Measurements from ENCODE around the gene DMBT1.

DMBT1 gene

DNA sequence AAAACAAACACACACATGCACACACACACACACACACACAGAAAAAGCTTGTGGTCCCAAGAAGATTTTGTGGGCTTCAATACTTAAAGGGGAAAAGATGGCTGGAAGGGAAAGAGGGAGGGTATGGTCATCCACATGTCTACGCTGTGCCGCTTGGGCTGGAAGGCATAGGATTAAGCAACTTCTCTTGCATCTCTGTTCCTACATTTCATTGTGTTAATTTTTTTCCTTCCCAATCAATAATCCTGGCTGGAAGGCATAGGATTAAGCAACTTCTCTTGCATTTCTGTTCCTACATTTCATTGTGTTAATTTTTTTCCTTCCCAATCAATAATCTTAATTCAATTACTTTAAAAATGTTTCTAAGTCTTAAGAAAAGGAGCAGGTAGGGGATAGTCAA, 108.5 kb downstream of the DMBT1 start:
- no peak for DNase-seq (ENCODE audit: low read depth in 2 of 3, low spot score in 1 of 3)

DNA sequence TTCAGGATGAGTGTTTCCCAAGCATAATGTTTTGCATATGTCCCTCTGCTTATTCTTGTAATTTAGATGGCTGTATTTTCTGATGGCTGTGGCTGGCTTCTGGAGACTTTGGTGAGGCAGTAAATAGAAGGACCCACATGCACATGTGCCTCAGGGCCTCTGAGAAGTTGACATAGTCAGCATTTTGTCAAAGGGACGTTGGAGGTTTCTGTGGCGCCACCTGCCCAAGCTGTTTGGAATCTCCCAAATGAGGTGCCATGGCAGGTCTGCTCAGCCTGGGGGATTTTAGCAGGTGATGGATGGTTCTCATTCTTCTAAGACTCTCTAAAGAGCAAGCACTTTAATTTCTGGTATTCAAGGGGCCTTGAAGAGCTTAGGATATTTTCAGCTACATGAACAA, 109.3 kb downstream of the DMBT1 start:
- DNase-seq (ENCODE audit: low read depth in 2 of 3, low spot score in 1 of 3): no peak

- DNase-seq (ENCODE audit: low read depth in 2 of 3, low spot score in 1 of 3): no peak
These were observed 110.8 kb downstream of the DMBT1 start for GRCh38 chr10:122671355-122671754.

- DNase-seq (ENCODE audit: low read depth in 2 of 3, low spot score in 1 of 3): no peak
These were observed 112.1 kb downstream of the DMBT1 start for GRCh38 chr10:122672655-122673054.

GRCh38 chr10:122673269-122673668, 112.7 kb downstream of the DMBT1 start:
- DNase-seq (ENCODE audit: low read depth in 2 of 3, low spot score in 1 of 3): no peak

DNA sequence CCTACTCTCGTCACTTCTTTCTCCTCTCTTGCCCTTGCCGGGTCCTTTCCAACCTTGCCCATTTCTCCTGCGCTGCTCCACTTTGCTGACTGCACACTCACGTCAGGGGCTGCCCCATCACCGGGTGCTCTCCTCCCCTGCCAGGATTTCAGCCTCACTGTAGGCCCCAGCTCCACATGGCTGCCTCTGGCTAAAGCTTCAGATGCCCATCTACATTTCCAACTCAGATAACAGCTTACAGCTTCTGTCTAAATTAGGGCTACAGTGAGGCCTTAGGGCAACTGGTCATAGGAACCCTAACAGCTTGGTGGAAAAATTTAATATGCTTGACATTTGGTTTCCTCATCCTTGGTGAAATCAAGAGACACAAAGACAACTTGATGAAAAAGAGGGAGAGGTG, 113.2 kb downstream of the DMBT1 start:
- no peak for DNase-seq (ENCODE audit: low read depth in 2 of 3, low spot score in 1 of 3)

DNA sequence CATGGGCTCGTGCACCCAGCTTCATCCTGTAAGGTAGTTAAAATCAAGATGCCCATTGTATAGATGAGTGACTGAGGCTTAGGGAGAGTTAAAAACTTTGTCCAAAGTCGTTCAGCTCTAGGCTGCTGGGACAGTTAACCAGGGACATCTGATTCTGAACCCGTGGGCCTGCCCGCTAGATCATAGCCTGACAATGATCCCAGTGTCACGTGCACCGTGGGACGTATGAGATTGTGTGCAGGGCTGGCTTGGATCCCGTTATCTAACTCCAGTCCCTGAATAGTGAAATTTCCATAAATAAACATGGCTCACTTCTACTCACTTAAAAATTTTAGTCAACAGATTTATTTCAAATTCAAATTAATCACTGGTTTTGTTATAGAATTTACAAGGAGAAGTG, 114.2 kb downstream of the DMBT1 start:
- no peak for DNase-seq (ENCODE audit: low read depth in 2 of 3, low spot score in 1 of 3)

DNA sequence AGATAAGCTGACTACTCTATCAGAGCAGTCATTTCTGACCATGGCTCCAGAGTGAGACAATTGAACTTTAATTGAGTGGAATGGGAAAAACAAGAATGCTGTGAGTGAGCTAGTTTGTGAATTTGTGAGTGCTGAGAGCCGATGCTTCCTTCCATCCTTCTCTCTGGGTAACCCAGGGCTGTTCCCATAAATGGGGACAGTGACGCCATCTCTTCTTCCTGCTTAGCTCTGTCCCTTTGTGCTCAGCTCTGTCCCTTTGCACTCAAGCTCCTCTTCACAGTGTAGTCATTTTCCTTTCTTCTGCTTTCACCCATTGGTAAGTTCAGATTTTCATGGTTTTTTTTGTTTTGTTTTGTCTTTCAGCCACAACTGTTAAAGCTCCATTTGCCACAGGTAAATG, 114.7 kb downstream of the DMBT1 start:
- DNase-seq (ENCODE audit: low read depth in 2 of 3, low spot score in 1 of 3): no peak

DNA sequence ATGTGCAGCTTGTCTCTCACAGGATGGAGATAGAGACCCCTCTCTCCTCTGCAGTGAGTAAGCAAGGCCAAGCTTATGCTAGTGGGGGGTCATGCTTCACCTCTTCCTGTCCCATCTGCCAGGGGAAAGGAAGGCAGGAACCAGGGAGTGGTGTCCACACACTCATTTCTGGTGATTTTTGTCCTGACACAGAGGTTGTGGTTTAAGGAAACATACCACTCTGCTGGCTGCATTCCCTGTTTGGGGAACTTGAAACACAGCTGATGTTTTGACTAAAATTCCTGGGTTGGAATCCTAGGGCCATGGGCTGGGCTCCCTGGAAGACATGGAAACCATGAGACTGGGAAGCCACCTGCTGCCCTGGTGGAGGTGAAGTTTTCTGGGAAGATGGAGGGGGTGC, 117.7 kb downstream of the DMBT1 start:
- no peak for DNase-seq (ENCODE audit: low read depth in 2 of 3, low spot score in 1 of 3)

DNA sequence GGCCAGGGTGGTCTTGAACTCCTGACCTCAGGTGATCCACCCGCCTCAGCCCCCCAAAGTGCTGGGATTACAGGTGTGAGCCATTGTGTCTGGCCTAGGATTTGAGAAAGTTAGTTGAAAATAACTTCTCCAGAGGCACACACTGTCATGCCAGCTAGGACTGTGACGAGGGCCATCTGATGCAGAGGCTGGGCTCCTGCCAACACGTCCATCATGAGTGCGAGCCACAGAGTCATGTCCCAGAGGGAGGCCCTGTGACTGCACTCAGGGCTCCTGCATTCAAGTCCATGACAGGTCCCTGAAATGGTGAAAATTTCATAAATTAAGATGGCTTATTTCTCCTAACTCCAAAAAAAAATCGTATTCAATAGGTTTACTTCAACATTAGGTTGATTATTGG, 122.0 kb downstream of the DMBT1 start:
- no peak for DNase-seq (ENCODE audit: low read depth in 2 of 3, low spot score in 1 of 3)

GRCh38 chr10:122688293-122688989, 127.9 kb downstream of the DMBT1 start:
- DNase-seq (ENCODE audit: low read depth in 2 of 3, low spot score in 1 of 3): no peak

DNA sequence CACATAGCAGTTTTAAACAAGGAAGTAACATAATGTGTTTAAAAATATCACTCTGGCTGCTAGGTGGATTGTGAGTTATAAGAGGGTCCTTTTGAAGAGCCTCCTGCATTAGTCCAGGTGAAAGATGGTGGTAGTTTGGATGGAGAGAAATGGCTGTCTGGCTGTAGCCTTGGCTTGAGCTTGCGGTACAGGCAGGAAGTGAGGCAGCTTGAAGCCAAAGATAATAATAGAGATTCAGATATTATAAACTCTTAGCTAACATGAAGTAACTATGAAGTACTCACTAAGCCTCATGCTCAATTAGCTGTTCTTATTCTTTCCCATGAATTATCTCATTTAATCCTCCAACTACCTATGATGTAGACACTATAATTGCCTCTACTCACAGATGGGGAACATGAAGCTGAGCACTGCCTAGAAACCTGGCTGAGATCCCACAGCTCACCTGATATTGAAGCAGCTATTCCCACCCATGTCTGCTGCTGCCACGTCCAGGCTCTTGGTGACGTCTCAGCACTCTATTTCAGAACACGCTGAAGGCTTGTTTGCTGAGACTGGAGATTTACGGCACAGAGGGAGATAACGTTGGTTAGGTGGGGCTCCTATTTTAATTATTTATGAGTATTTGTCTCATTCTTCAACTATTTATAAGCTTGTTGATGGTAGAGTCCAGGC, 128.7 kb downstream of the DMBT1 start:
- DNase-seq (ENCODE audit: low read depth in 2 of 3, low spot score in 1 of 3): no peak

GRCh38 chr10:122692744-122693143, 132.2 kb downstream of the DMBT1 start:
- DNase-seq (ENCODE audit: low read depth in 2 of 3, low spot score in 1 of 3): no peak
